Thyroid gland (tissue), 4 donors: ENCODE measurements around the gene ZNF598.

Experiments
- POLR2A ChIP-seq, 2 donors: fragments of 450-650 bp; IDR thresholded peaks; one replicate each; pipeline ENCODE4 v1.6.1; 2017; ENCODE audit warnings: antibody characterized with exemption in 2 of 2, mild to moderate bottlenecking in 2 of 2, moderate library complexity in 1 of 2
- TF ChIP-seq, protein P1 (sequence below), 6 experiments: fragments of 200-600 bp in 3 of 6; fragments of 450-650 bp in 3 of 6; sonication (generic) in 3 of 6; IDR thresholded peaks; one replicate each; pipeline ENCODE4 v1.5.1; 2016 to 2019; ENCODE audit warnings: antibody characterized with exemption in 6 of 6, mild to moderate bottlenecking in 2 of 6, inconsistent platforms in 1 of 6, moderate library complexity in 1 of 6

- TF ChIP-seq, protein P1, sequence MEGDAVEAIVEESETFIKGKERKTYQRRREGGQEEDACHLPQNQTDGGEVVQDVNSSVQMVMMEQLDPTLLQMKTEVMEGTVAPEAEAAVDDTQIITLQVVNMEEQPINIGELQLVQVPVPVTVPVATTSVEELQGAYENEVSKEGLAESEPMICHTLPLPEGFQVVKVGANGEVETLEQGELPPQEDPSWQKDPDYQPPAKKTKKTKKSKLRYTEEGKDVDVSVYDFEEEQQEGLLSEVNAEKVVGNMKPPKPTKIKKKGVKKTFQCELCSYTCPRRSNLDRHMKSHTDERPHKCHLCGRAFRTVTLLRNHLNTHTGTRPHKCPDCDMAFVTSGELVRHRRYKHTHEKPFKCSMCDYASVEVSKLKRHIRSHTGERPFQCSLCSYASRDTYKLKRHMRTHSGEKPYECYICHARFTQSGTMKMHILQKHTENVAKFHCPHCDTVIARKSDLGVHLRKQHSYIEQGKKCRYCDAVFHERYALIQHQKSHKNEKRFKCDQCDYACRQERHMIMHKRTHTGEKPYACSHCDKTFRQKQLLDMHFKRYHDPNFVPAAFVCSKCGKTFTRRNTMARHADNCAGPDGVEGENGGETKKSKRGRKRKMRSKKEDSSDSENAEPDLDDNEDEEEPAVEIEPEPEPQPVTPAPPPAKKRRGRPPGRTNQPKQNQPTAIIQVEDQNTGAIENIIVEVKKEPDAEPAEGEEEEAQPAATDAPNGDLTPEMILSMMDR (IDR thresholded peaks at IDR 0.05): no peak
- no peak for TF ChIP-seq POLR2A (IDR thresholded peaks at IDR 0.05)
Measured at GRCh38 chr16:1985466-1986150, 24.0 kb downstream of the ZNF598 start.
